HG02610 (cell line): Measurements from ENCODE around the gene RAB13.
"Not testable (repeated sequence)": the region's sequence is repeated elsewhere in the genome, so short reads cannot be mapped to it uniquely, and the experiment has no call there.

ENCODE experiments used
- ATAC-seq: cut with Tn5 transposase; IDR thresholded peaks from one replicate; pipeline ENCODE4 v1.9.1; 2021; ENCODE audit warnings: mild to moderate bottlenecking, moderate library complexity; ENCODE audit not compliant: unreplicated experiment

Gene RAB13

DNA sequence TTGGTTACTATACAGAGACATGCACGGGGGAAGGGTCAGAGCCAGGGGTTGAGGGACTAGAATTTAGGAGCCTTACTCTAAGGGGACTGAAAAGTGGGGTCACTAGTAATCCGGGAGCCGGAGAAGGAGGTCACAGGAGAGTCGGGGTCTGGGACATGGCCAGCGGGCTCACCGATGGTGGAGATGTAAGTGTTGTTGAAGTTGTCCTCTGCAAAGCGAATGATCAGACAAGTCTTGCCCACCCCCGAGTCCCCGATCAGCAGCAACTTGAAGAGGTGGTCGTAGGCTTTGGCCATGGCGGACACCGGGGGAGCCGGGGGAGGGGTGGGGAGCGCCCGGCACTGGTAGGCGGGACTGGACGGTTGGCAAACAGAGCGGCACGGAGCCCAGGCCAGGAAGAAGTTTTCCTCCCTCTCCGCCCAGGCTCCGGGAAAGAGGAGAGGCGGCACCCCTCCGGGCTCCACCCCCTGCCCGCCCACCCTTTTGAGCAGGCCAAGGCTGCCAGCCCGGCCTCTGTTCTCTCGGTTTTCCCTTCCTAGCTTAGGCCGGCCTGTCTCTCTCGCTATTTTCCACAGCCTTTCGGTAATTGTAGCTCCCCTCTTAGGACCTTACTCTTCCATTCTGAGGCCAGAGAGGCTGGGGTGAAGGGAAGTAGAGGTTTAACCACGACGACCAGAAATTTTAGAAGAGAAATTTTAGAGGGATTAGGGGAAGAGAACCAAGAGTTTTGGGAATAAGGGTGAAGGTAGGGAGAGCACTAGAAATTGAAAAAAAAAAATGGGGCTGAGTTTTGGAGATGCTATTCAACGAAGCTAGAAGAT lies at the start of gene RAB13:
Gene RAB13 (minus strand): TSS at position 399 of the 821 bp plus-strand sequence. CDS start 103 bp downstream, at position 296.
- ATAC-seq: no peak

DNA sequence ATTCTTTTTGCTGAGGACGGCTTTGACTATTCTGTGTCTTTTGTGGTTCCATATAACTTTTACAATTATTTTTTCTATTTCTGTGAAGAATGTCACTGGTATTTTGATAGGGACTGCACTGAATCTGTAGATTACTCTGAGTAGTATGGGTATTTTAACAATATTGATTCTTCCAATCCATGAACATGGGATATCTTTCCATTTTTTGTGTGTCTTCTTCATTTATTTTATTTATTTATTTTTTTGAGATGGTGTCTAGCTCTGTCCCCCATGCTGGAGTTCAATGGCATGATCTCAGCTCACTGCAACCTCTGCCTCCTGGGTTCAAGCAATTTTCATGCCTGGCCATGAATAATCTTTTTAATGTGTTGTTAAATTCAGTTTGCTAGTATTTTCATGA lies 47.6 kb upstream of the RAB13 start:
- not testable (repeated sequence) for ATAC-seq

DNA sequence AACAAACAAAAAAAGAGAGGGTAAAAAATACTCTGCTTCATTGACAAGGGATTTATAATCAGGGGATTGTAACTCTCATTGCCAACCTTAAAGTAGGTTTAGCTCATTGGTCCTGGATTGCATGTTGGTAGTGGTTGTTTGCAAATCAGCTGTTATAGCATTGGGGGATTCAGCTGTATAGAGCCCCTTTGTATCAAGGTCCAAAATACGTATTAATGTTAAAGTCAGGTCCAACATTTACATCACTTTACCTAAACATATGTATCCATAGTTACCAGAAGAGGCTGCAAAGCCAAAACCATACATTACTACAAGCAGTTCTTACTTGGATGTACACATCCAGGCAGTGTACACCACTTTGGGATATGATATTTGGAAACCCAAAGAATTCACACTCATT lies 33.8 kb upstream of the RAB13 start:
- ATAC-seq: no peak

DNA sequence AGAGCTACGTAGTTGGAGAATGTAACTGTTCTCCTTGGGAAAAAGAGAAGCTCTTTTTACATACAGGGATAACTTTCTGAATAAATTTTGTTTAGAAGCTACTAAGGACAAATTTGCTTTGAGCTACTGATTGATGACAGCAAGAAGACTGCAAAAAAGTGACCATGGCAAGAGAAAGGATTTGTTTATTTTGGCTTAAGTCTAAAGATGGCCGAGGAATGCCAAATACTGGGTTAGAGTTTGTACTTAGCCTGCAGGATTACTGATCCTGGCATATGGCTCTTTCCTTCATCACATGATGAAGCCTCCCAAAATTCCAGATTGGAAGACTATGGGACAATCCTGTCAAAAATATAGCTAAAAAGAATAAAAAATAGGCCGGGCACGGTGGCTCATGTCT lies 33.1 kb upstream of the RAB13 start:
- no peak for ATAC-seq

DNA sequence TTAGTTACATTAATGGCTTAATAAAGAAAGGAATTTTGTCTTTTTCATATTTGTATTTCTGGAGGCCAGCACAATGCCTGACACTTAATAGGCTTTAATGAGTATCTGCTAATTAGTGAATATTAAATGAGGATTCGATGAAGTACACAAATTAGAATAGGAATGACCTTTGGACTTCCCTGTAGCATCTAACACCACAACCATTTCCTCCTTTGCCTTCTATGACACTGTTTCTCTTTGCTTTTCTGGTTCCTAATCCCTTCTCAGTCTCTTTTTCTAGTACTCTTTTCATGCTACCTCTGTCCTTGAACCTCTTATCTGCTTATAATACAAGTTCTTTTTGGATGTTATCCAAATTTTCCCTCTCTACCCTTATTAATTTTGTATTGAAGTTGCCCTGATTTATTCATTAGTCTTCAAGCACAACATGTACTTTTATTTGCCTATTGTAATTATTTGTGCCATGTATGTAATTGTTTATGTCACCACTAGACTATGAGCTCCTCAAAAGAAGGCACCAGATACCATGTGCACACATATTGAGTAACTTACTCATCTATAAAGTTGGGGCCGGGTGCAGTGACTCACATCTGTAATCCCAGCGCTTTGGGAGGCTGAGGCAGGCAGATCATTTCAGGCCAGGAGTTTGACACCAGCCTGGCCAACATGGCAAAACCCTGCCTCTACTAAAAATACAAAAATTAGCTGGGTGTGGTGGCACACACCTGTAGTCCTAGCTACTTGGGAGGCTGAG lies 28.2 kb upstream of the RAB13 start:
- ATAC-seq: no peak

DNA sequence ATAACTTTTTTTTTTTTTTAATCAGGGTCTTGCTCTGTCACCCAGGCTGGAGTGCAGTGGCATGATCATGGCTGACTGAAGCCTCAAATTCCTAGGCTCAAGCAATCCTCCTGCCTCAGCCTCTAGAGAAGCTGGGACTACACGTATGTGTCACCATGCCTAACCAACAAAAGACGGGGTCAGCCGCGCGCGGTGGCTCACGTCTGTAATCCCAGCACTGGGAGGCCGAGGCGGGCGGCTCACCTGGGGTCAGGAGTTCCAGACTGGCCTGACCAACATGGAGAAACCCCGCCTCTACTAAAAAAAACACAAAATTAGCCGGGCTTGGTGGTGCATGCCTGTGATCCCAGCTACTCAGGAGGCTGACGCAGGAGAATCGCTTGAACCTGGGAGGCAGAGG lies 26.4 kb upstream of the RAB13 start:
- ATAC-seq: not testable (repeated sequence)

DNA sequence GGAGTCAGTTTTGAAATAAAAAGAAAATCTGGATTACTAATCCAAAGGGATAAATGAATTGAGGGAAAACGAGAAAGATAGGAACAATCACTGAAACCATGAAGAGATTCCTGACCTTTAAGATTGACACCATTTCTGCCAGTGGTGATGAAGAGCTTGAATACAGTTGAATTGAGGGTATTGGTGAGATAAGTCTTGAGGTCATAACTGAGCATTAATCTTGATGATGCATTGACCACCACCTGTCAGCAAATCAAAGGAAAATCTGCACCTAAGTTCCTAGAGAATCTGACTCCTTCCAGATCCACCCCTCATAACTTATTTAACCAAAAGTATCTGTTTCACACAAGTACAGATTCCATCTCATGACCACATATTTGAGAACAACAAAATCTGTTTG lies 26.0 kb upstream of the RAB13 start:
- ATAC-seq: no peak

DNA sequence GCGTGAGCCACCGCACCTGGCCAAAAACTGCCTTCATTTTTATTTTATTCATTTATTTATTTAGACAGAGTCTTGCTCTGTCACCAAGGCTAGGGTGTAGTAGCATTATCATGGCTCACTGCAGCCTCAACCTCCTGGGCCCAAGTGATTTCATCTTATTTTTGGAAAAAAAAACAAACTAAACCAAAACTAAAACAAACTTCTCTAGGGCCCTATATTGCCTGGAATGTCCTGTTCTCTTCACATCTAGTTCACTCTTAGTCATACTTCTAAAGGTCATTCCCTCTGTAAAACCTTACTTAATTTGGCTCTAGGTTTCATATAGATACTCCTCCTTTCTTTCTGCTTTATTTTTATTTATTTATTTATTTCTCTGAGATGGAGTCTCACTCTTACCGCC lies 20.0 kb upstream of the RAB13 start:
- no peak for ATAC-seq

DNA sequence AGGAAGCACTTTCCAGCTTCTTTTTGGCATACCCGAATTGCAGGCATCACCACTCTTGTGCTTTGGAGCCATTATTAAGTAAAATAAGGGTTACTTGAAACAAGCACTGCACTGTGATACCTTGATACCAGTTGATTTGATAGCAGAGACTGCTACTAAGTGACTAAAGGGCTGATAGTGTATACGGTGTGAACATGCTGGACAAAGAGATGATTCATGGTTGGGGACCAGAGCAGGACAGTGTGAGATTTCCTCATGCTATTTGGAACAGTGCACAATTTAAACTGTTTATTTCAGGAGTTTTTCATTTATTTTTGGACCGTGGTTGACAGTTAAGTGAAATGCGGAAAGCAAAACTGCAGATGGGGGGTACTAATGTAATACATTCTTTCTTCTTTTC lies 14.3 kb upstream of the RAB13 start:
- ATAC-seq: no peak

DNA sequence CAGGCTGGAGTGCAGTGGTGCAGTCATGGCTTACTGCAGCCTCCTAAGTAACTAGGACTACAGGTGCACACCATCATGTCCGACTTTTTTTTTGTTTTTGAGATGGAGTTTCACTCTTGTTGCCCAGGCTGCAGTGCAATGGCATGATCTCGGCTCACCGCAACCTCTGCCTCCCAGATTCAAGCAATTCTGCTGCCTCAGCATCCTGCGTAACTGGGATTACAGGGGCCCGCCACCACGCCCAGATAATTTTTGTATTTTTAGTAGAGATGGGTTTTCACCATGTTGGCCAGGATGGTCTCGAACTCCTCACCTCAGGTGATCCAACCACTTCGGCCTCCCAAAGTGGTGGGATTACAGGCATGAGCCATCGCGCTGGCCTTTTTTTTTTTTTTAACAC lies 10.7 kb upstream of the RAB13 start:
- ATAC-seq: not testable (repeated sequence)

DNA sequence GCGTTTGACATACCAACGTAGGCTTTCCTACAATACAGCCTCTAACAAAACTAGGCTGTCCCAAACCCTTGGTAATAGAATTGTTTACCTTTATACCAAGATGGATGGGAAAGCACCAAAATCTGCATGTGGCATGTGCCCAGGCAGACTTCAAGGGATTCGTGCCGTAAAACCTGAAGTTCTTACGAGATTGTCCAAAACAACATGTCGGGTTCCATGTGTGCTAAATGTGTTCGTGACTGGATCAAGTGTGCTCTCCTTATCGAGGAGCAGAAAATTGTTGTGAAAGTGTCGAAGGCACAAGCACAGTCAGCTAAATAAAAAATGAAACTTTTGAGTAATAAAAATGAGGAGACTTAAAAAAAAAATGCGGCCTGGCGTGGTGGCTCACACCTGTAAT lies 9.5 kb upstream of the RAB13 start:
- no peak for ATAC-seq

DNA sequence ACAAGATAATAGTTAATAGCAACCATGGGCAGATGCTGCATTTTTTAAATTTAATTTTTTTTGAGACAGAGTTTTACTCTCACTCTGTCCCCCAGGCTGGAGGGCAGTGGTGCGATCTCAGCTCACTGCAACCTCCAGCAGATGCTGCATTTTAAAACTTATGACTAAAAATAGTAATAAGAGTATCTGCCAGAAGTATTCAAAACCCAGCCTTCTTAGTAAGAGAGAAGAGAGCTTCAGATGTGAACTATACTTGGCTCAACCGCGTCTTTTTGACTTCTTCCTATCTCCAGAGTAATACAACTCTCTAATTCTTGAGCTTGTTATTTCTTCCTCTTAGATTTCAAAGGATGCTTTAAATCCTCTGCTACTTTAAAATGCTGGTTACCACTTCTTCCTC lies 9.1 kb upstream of the RAB13 start:
- ATAC-seq: no peak

DNA sequence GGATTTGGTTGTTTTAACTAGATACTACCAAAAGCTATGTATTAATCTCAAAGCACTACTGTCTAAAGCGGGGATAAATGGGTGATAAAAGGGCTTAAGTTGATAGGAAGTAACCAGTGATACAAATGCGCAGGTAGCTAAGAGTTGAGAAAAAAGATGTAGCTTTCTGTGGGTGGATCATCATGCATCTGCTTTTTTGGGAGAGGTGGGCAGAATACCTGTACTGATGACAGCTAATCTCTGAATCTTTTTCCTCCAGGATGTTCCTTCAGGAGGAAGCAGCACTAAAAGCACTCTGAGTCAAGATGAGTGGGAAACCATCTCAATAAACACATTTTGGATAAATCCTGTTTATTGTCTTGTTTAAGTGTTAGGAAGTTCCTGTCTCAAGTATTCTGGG lies 5.7 kb upstream of the RAB13 start:
- no peak for ATAC-seq

DNA sequence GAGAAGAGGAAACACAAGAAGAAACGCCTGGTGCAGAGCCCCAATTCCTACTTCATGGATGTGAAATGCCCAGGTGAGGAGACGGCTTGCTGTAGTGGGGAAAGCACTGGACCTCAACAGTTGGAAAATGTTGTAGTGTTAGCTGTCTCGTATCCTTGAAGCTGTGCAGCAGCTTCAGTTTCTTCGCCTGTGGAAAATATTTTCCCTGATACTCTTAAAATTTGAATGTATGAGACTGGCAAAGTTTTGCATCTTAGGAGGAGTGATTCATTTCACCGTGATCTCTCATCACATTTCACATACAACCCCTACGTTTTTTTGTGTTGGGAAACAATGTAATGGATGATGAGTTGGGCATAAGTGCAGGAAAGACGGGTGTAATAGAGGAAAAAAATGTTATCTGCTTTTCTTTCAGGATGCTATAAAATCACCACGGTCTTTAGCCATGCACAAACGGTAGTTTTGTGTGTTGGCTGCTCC lies 5.1 kb upstream of the RAB13 start:
- ATAC-seq: no peak

DNA sequence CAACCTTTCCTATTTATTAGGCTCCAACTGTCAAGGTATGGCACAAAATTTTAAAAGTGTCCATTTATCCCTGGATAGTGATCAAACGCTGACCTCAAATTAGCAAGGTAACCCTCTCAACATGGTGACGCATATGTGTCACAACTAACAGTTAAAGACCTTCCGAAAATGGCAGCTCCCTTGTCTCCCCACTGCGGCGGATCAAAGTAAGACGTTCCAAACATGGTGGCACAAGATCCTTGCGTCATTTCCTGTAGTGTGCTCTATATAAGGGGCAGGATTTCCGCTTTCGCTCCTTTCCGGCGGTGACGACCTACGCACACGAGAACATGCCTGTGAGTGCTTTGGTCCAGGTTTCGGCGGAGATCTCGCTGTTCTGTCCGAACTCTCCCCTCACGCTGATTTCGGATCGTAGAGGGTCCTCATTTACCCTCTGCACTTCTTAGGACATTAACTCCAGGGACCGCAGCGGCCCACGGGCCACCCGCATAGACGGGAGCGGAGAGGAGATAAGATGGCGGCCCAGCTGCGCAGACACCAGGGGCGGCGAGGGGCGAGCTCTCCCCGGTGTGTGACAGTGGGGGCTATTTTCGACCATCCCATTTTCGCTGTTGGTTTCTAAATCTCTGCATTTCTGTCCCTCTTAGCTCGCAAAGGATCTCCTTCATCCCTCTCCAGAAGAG lies 4.5 kb upstream of the RAB13 start, which contains the start of gene RPS27:
Gene RPS27 (plus strand): TSS at position 295 of the 683 bp plus-strand sequence. CDS start 35 bp downstream, at position 330.
- ATAC-seq: peak; percentile 64

DNA sequence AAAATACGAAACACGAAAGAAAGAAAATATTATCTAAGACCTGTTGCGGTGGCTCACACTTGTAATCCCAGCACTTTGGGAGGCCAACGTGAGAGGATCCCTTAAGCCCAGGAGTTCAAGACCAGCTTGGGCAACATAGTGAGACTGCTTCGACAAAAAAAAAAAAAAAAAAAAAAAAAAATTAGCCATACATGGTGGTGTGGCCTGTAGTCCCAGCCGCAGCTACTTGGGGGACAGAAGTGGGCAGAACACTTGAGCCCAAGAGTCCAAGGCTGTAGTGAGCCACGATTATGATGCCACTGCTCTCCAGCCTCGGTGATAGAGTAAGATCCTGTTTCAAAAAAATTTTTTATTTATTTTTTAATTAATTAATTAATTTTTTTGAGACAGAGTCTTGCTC lies 1.5 kb upstream of the RAB13 start:
- no peak for ATAC-seq

DNA sequence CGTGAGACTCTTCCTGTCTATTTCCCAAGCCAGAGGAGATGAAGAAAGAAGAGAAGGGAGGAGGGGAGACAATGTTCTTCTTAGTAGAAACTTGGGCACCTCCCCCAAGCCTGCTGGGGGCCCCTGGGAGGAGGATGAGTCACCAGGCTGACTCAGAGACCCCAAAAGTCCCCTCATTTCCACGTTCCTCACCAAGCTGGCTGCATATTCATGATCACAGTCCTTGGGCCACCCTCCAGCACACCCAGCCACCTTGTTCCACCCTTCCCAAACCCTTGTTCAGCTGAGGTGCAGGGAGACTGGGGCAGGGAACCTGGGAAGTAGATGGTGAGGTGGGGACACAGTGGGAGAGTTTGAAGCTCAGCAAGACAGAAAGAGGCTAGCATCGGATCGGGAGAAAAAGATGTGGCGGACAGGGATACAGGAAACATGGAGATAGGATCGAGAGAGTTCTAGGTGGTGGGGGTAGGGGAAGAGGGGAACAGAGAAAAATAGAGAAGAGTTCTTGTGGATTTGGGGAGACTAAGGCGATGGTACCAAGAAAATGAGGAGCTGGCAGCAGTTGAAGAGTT lies 712 bp downstream of the RAB13 start:
- ATAC-seq: no peak

DNA sequence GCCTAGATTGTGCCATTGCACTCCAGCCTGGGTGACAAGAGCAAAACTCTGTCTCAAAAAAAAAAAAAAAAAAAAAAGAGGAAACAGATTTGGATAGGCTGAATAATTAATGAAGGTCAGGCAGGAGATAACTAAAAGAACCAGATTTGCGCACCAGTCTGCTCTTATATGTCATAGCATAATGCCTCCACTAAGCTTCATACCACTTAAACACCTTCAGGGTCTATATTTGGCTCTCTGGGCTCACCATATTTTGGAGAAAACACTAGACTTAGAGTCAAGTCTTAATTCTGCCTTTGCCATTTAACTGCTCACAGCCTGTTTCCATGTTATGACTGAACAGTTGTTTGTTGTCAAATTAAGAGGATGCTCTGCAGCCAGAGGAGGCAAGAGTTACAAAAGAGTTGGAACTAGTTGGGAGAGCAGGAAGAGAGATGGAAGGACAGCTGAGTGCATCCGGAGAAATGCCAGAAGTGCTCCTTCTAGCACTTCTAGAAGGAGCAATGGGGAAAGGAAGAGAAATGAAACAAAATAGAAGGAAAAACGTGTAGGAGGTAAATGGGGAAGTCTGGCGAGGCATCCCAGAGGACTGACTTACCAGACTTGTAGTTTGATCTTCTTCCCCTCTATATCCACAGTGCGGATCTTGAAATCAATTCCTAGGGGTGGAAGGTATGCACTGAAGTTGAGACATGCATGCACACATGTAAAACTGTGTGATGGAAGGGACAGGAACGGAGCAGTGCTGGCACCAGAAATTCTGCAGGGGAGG lies 1.8 kb downstream of the RAB13 start:
- no peak for ATAC-seq

DNA sequence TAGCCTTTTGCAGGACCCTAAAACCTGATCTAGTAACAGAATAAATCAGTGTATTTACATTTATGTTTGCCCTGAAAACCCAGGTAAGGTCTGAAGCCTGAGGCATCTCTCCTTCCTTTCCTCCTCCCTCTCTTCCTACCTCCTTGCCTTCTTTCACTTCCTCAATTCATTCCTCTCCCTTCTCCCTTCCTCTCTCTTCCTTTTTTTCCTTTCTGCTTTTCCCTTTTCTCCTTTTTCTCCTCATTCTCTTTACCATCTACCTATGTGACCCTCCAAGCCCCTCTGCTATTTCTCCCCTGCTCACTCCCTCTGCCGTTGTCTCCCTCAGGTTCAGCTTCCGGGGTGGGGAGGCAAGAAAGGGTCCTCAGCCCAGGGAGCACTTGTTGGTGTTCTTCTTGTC lies 4.4 kb downstream of the RAB13 start:
- not testable (repeated sequence) for ATAC-seq

DNA sequence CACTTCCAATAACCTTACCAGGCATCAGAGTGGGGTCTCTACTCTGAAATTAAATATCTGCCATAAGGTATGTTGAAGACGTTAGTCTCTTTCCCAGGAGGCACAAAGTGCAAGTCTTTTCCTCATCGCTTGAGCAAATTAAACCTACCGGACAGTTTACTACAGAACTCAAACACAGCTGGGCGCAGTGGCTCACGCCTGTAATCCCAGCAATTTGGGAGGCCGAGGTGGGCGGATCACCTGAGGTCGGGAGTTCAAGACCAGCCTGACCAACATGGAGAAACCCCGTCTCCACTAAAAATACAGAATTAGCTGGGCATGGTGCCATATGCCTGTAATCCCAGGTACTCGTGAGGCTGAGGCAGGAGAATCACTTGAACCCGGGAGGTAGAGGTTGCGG lies 7.0 kb downstream of the RAB13 start:
- ATAC-seq: not testable (repeated sequence)
